ENCODE results near the gene MAN1C1. TPM values are rescaled to one million over a fixed set of nuclear protein-coding genes. Genes with fewer than 3 reads are reported as not detected.
"Not testable (repeated sequence)": the region's sequence is repeated elsewhere in the genome, so short reads cannot be mapped to it uniquely, and the experiment has no call there.

The MAN1C1 gene
- total RNA-seq, 2 donors from 2014 or later: 2.2 to 4.3 TPM

DNA sequence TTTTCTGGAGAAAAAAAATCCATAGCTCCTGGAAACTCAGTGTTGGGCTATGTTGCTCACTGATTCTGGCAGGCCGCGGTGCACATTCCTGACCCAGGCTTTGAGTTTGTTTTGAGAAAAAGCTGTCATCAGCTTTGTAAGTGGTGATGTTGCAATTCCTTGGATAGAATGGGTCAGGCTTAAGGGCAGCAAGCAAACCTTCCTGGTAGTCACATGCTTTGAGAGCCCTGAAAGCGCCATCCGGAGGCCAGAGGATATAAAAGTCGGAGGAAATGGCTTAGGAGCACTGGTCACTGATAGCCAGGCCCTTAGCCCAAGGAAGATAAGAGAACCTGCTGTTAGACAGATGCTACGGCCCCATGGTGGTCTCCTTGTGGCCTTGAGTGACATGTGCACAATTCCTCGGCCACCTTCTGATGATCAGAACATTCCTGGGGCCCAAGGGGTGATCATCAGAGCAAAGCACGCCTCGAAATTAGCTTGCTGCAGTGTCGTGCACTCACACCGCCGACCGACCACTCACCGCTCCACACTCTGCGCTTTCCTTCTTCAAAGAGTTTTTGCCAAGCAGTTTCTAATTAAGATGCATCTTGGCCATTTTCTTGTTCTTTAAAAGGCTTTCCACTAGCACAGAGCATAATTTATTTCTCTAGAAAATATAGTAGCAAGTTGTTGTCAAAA, 78.6 kb downstream of the MAN1C1 start:
- TF ChIP-seq, protein P1, sequence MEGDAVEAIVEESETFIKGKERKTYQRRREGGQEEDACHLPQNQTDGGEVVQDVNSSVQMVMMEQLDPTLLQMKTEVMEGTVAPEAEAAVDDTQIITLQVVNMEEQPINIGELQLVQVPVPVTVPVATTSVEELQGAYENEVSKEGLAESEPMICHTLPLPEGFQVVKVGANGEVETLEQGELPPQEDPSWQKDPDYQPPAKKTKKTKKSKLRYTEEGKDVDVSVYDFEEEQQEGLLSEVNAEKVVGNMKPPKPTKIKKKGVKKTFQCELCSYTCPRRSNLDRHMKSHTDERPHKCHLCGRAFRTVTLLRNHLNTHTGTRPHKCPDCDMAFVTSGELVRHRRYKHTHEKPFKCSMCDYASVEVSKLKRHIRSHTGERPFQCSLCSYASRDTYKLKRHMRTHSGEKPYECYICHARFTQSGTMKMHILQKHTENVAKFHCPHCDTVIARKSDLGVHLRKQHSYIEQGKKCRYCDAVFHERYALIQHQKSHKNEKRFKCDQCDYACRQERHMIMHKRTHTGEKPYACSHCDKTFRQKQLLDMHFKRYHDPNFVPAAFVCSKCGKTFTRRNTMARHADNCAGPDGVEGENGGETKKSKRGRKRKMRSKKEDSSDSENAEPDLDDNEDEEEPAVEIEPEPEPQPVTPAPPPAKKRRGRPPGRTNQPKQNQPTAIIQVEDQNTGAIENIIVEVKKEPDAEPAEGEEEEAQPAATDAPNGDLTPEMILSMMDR (conservative IDR thresholded peaks at IDR 0.05): peak; percentile 61
- H3K9me3 ChIP-seq (ENCODE audit: control insufficient read depth, low read length): no peaks in the 10 kb centered on the region
- no peak overlapping the region for H3K4me3 Mint-ChIP-seq
- no peak overlapping the region for H3K27ac ChIP-seq (ENCODE audit: low read depth, low read length)
- no peak overlapping the region for H3K4me3 ChIP-seq (ENCODE audit: low read length)
- no peaks in the 10 kb centered on the region for H3K27me3 ChIP-seq (ENCODE audit: control insufficient read depth, insufficient read depth, low read length, poor library complexity, severe bottlenecking)
- peaks cover 16% of the 10 kb centered on the region for H3K4me1 Mint-ChIP-seq
- no peaks in the 10 kb centered on the region for H3K36me3 Mint-ChIP-seq (ENCODE audit: low read depth)
- no peaks in the 10 kb centered on the region for H3K27me3 Mint-ChIP-seq (ENCODE audit: insufficient read depth)
- WGBS, 2 experiments (ENCODE audit: insufficient coverage in 1 of 2, insufficient read length in 1 of 2): 74 to 78% methylated on average over 12 to 15 of the region's 15 CpGs
- DNase-seq: peak; percentile 89
- no peaks in the 10 kb centered on the region for H3K4me1 ChIP-seq (ENCODE audit: control insufficient read depth, insufficient read depth, low read length)
- H3K9me3 Mint-ChIP-seq: no peaks in the 10 kb centered on the region
- no peaks in the 10 kb centered on the region for H3K36me3 ChIP-seq (ENCODE audit: control insufficient read depth, insufficient read depth, low read length)
- H3K9ac ChIP-seq (ENCODE audit: extremely low read depth, low read length, poor library complexity, severe bottlenecking): no peak overlapping the region
- peak overlapping the region; percentile 46 for H3K27ac Mint-ChIP-seq

DNA sequence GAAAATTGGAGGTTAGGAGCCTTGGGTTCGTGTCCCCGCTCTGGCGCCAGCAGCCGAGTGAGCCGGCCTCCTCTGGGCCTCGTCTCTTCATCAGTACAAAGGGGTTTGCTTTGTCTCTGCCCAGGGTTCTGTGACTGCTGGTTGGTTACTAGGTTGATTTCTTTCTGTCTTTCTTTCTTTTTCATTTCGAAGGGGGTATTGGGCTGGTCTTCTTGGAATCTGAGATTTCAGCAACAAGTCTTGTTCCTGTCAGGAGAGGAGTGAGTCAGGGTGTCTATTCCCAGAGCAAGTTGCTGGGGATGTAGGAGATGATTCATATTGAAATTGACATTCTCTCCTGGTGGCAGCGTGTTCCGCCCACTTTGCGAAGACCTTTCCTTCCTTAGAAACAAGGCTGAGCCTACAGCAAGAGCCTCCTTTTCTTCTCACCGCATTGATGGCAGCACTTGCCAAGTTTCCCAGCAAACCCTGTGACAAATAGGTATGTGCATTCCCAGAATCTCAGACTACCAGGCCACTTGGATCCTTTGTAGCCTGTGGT, 79.2 kb downstream of the MAN1C1 start:
- H3K27me3 Mint-ChIP-seq (ENCODE audit: insufficient read depth): no peaks in the 10 kb centered on the region
- Histone ChIP-seq H3K4me1 (ENCODE audit: control insufficient read depth, insufficient read depth, low read length) (no peaks in the 10 kb centered on the region), H3K36me3 (ENCODE audit: control insufficient read depth, insufficient read depth, low read length) (no peaks in the 10 kb centered on the region), H3K9me3 (ENCODE audit: control insufficient read depth, low read length) (no peaks in the 10 kb centered on the region), H3K27me3 (ENCODE audit: control insufficient read depth, insufficient read depth, low read length, poor library complexity, severe bottlenecking) (no peaks in the 10 kb centered on the region), H3K4me3 (ENCODE audit: low read length) (no peak overlapping the region), H3K9ac (ENCODE audit: extremely low read depth, low read length, poor library complexity, severe bottlenecking) (no peak overlapping the region), H3K27ac (ENCODE audit: low read depth, low read length) (no peak overlapping the region)
- no peak for DNase-seq
- H3K27ac Mint-ChIP-seq: no peak overlapping the region
- WGBS, 2 experiments (ENCODE audit: insufficient coverage in 1 of 2, insufficient read length in 1 of 2): 20 to 79% methylated on average over 1 to 11 of the region's 11 CpGs
- TF ChIP-seq, protein P1 (conservative IDR thresholded peaks at IDR 0.05): no peak
- H3K4me1 Mint-ChIP-seq: peaks cover 21% of the 10 kb centered on the region
- no peaks in the 10 kb centered on the region for H3K36me3 Mint-ChIP-seq (ENCODE audit: low read depth)
- no peak overlapping the region for H3K4me3 Mint-ChIP-seq
- H3K9me3 Mint-ChIP-seq: no peaks in the 10 kb centered on the region

DNA sequence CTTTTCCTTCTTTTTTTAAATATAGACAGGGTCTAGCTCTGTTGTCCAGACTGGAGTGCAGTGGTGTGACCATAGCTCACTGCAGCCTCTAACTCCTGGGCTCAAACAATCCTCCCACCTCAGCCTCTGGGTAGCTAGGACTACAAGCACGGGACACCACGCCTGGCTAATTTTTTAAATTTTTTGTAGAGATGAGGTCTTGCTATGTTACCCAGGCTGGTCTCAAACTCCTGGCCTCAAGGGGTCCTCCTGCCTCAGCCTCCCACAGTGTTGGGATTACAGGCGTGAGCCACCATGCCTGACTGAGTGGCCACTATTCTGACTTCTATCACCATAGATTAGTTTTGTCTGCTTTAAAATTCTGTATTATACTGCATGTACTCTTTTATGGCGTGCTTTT, 80.1 kb downstream of the MAN1C1 start:
- not testable (repeated sequence) for H3K27ac Mint-ChIP-seq; H3K27me3 ChIP-seq (ENCODE audit: control insufficient read depth, insufficient read depth, low read length, poor library complexity, severe bottlenecking); H3K9me3 ChIP-seq (ENCODE audit: control insufficient read depth, low read length); H3K9me3 Mint-ChIP-seq; H3K27ac ChIP-seq (ENCODE audit: low read depth, low read length); H3K9ac ChIP-seq (ENCODE audit: extremely low read depth, low read length, poor library complexity, severe bottlenecking); H3K4me1 ChIP-seq (ENCODE audit: control insufficient read depth, insufficient read depth, low read length); H3K27me3 Mint-ChIP-seq (ENCODE audit: insufficient read depth); H3K36me3 Mint-ChIP-seq (ENCODE audit: low read depth); H3K36me3 ChIP-seq (ENCODE audit: control insufficient read depth, insufficient read depth, low read length); H3K4me3 Mint-ChIP-seq; H3K4me3 ChIP-seq (ENCODE audit: low read length)
- peaks cover 21% of the 10 kb centered on the region for H3K4me1 Mint-ChIP-seq
- WGBS, 2 experiments (ENCODE audit: insufficient coverage in 1 of 2, insufficient read length in 1 of 2): 88 to 91% methylated on average over 2 to 4 of the region's 4 CpGs
- DNase-seq: peak; percentile 9
